H1 (cell line): Measurements from ENCODE around the gene RDH5. TPM values are rescaled to one million over a fixed set of nuclear protein-coding genes. Genes with fewer than 3 reads are reported as not detected.

Source experiments
- CTCF ChIA-PET: fragments of 300-600 bp; sonication (Branson Sonifier 250); formaldehyde crosslinking; loops from one replicate; lab custom pipeline; 2021; ENCODE audit not compliant: partially characterized antibody; lab: Charles Lee
- POLR2A ChIA-PET: fragments of 300-600 bp; sonication (Branson Sonifier 250); formaldehyde crosslinking; loops from one replicate; lab custom pipeline; 2021; ENCODE audit warnings: inconsistent platforms; ENCODE audit not compliant: partially characterized antibody; lab: Charles Lee
- DNase-seq, 2 experiments: peaks; one replicate each; pipeline versions ENCODE4 v3.0.0 to v3.0.0-alpha.2; 2010 to 2022; ENCODE audit warnings: low spot score in 2 of 2, low read depth in 1 of 2, mixed read lengths in 1 of 2
- FAIRE-seq: peaks from 2 replicates; lab custom pipeline; 2011; peaks lifted over from hg19 to GRCh38; lab: Jason Lieb, UNC
- H2AFZ ChIP-seq: 2 replicates; pipeline ENCODE4 v1.8.1; 2012; ENCODE audit warnings: low read length, inconsistent platforms
- H2AK5ac ChIP-seq: 2 replicates; pipeline ENCODE4 v1.6.1; 2013; ENCODE audit warnings: low read depth, low read length
- H2BK120ac ChIP-seq: replicated peaks from 2 replicates; pipeline ENCODE3; 2013; ENCODE audit warnings: low read depth, low read length, inconsistent platforms
- H2BK12ac ChIP-seq: 2 replicates; pipeline ENCODE4 v1.6.1; 2013; ENCODE audit warnings: low read depth, low read length
- H2BK15ac ChIP-seq: 2 replicates; pipeline ENCODE4 v1.6.1; 2013; ENCODE audit warnings: low read length
- H2BK20ac ChIP-seq: 2 replicates; pipeline ENCODE4 v1.6.1; 2013; ENCODE audit warnings: low read length
- H2BK5ac ChIP-seq: 2 replicates; pipeline ENCODE4 v1.6.1; 2013; ENCODE audit warnings: low read depth, low read length
- H3K14ac ChIP-seq: 2 replicates; pipeline ENCODE4 v1.6.1; 2013; ENCODE audit warnings: inconsistent platforms; ENCODE audit not compliant: insufficient read length
- H3K18ac ChIP-seq: 2 replicates; pipeline ENCODE4 v1.6.1; 2013; ENCODE audit warnings: low read length; ENCODE audit errors: extremely low read depth
- H3K23ac ChIP-seq: 2 replicates; pipeline ENCODE4 v1.6.1; 2013; ENCODE audit warnings: inconsistent platforms; ENCODE audit not compliant: insufficient read length
- H3K23me2 ChIP-seq: 2 replicates; pipeline ENCODE4 v1.6.1; 2013; ENCODE audit warnings: low read depth, low read length
- H3K27ac ChIP-seq: 2 replicates; pipeline ENCODE4 v1.6.1; 2011; ENCODE audit warnings: low read depth, low read length, inconsistent platforms
- H3K27me3 ChIP-seq, 4 experiments: replicated peaks in 1 of 4; 1 replicate in 1 of 4; 2 replicates in 3 of 4; pipeline versions ENCODE4 v1.6.1 to v1.8.1; 2011 to 2013; ENCODE audit warnings: low read length in 3 of 4, mild to moderate bottlenecking in 3 of 4, inconsistent platforms in 2 of 4, mixed read lengths in 2 of 4, moderate library complexity in 1 of 4; ENCODE audit not compliant: control insufficient read depth in 3 of 4, insufficient read depth in 3 of 4; ENCODE audit errors: extremely low read depth in 1 of 4
- H3K36me3 ChIP-seq, 4 experiments: 2 replicates each; pipeline versions ENCODE4 v1.6.1 to v1.8.1; 2011 to 2013; ENCODE audit warnings: mild to moderate bottlenecking in 4 of 4, low read length in 3 of 4, moderate library complexity in 2 of 4, control low read depth in 1 of 4, inconsistent platforms in 1 of 4; ENCODE audit not compliant: insufficient read depth in 4 of 4, control insufficient read depth in 2 of 4
- H3K4ac ChIP-seq: replicated peaks from 2 replicates; pipeline ENCODE3; 2013; ENCODE audit warnings: low read length, low read depth, mixed read lengths, inconsistent platforms; ENCODE audit not compliant: insufficient read length
- H3K4me1 ChIP-seq, 4 experiments: replicated peaks in 1 of 4; 1 replicate in 1 of 4; 2 replicates in 3 of 4; pipeline versions ENCODE4 v1.6.1 to v1.8.1; 2011 to 2013; ENCODE audit warnings: low read length in 3 of 4, inconsistent platforms in 2 of 4, mixed read lengths in 1 of 4; ENCODE audit not compliant: insufficient read depth in 4 of 4, control insufficient read depth in 3 of 4
- H3K4me2 ChIP-seq, 2 experiments: 2 replicates each; pipeline versions ENCODE4 v1.6.1 to v1.8.1; 2011 to 2013; ENCODE audit warnings: low read depth in 2 of 2, low read length in 2 of 2, control low read depth in 1 of 2, inconsistent platforms in 1 of 2, mild to moderate bottlenecking in 1 of 2; ENCODE audit not compliant: insufficient read depth in 1 of 2
- H3K4me3 ChIP-seq, 4 experiments: fragments of 200-600, 300-600 bp in 1 of 4; sonication (generic), shearing (Covaris generic), sonication (Bioruptor Twin) in 1 of 4; 2 replicates each; pipeline versions ENCODE4 v1.5.1 to v1.8.1; 2011 to 2016; ENCODE audit warnings: low read length in 4 of 4, low read depth in 3 of 4, control low read depth in 2 of 4, inconsistent platforms in 2 of 4, mild to moderate bottlenecking in 2 of 4, mixed read lengths in 1 of 4, moderate library complexity in 1 of 4; ENCODE audit not compliant: insufficient read depth in 2 of 4; ENCODE audit errors: extremely low read depth in 1 of 4
- H3K56ac ChIP-seq: replicated peaks from 2 replicates; pipeline ENCODE3; 2013; ENCODE audit warnings: low read depth, mild to moderate bottlenecking, mixed read lengths, low read length, inconsistent platforms; ENCODE audit not compliant: insufficient read length
- H3K79me1 ChIP-seq: 2 replicates; pipeline ENCODE4 v1.6.1; 2013; ENCODE audit warnings: low read depth, low read length, control low read depth
- H3K79me2 ChIP-seq, 2 experiments: 2 replicates each; pipeline versions ENCODE4 v1.6.1 to v1.8.1; 2012 to 2013; ENCODE audit warnings: low read length in 2 of 2, mild to moderate bottlenecking in 2 of 2, inconsistent platforms in 1 of 2; ENCODE audit not compliant: insufficient read depth in 2 of 2, control insufficient read depth in 1 of 2
- H3K9ac ChIP-seq, 4 experiments: replicated peaks in 1 of 4; 1 replicate in 1 of 4; 2 replicates in 3 of 4; pipeline versions ENCODE4 v1.6.1 to v1.8.1; 2011 to 2013; ENCODE audit warnings: low read depth in 3 of 4, low read length in 3 of 4, control low read depth in 2 of 4, mild to moderate bottlenecking in 2 of 4, moderate library complexity in 2 of 4, inconsistent platforms in 1 of 4; ENCODE audit errors: extremely low read depth in 1 of 4
- H3K9me3 ChIP-seq, 2 experiments: 2 replicates each; pipeline versions ENCODE4 v1.6.1 to v1.8.1; 2012 to 2013; ENCODE audit warnings: mild to moderate bottlenecking in 2 of 2, moderate library complexity in 2 of 2, control low read depth in 1 of 2, inconsistent platforms in 1 of 2, low read depth in 1 of 2, low read length in 1 of 2, mixed read lengths in 1 of 2; ENCODE audit not compliant: insufficient read depth in 2 of 2
- H4K20me1 ChIP-seq, 2 experiments: replicated peaks in 1 of 2; 2 replicates each; pipeline versions ENCODE3 to v1.8.1; 2011 to 2013; ENCODE audit warnings: inconsistent platforms in 2 of 2, low read length in 2 of 2, mild to moderate bottlenecking in 1 of 2; ENCODE audit not compliant: insufficient read depth in 2 of 2, control insufficient read depth in 1 of 2
- H4K5ac ChIP-seq: 2 replicates; pipeline ENCODE4 v1.6.1; 2013; ENCODE audit warnings: low read length, low read depth, mixed read lengths, inconsistent platforms; ENCODE audit not compliant: insufficient read length
- H4K8ac ChIP-seq: 2 replicates; pipeline ENCODE4 v1.8.0; 2013; ENCODE audit warnings: mild to moderate bottlenecking, moderate library complexity, low read length, inconsistent platforms; ENCODE audit not compliant: insufficient read depth; ENCODE audit errors: extremely low read depth
- H4K91ac ChIP-seq: replicated peaks from 2 replicates; pipeline ENCODE3; 2013; ENCODE audit warnings: low read length, mixed read lengths, inconsistent platforms; ENCODE audit not compliant: insufficient read length
- RNF2 ChIP-seq: fragments of 200-900, 300-1000 bp; sonication (generic); IDR thresholded peaks from 2 replicates; pipeline ENCODE4 v1.7.1; 2016; ENCODE audit warnings: borderline replicate concordance, low read depth, mild to moderate bottlenecking, antibody characterized with exemption, low read length; ENCODE audit not compliant: poor library complexity, severe bottlenecking; ENCODE audit errors: missing control alignments
- USF2 ChIP-seq: IDR thresholded peaks from 2 replicates; pipeline ENCODE4 v1.6.1; 2011; ENCODE audit warnings: low read length, improper control_type of control experiment
- WGBS, 2 experiments: shearing (Covaris generic) in 1 of 2; methylation state at CpG; one replicate each; pipeline versions ENCODE4 v1.1.6 to v1.1.7; 2013 to 2015; ENCODE audit warnings: low lambda C conversion rate in 2 of 2, mixed read lengths in 2 of 2, inconsistent platforms in 1 of 2, low coverage in 1 of 2, missing lambda C conversion rate in 1 of 2; ENCODE audit not compliant: insufficient replicate concordance in 2 of 2, insufficient coverage in 1 of 2, insufficient read length in 1 of 2; ENCODE audit errors: extremely low coverage in 1 of 2, missing lambda C conversion rate in 1 of 2; 5-methylcytosine and 5-hydroxymethylcytosine counted together
- polyA plus RNA-seq, 7 experiments: library from polyadenylated mRNA; depleted of rRNA in 3 of 7; stranded (reverse) in 5 of 7; unstranded in 2 of 7; fragments of >200 nt in 5 of 7; fragments of 200-250 nt in 2 of 7; gene quantifications; 1 replicate in 5 of 7; 2 replicates in 1 of 7; 4 replicates in 1 of 7; pipeline versions ENCODE4 v1.2.1 to v1.2.3, GENCODE V29; 2011 to 2013; ENCODE audit warnings: missing spikeins in 2 of 7, mixed read lengths in 2 of 7
- total RNA-seq: library from RNA; stranded (reverse); fragmentation: NEBNext Ultra II Directional; extraction: Animal tissue kit (Norgen Biotek cat#: 25700); gene quantifications from 2 replicates; pipeline ENCODE4 v1.2.1, GENCODE V29; 2021

The RDH5 gene
- total and polyA plus RNA-seq, 2 of the 8 experiments (the other 6 are each of a cell fraction or from before 2014, with no cell fraction given) = 4.2 to 6.0 TPM

- FAIRE-seq = no peak
- Histone ChIP-seq H3K4ac (no peak overlapping the region), H2BK12ac (peak overlapping the region; percentile 77; the same call in 1 of the 2 replicates), H3K4me2 (peak overlapping the region; percentile 87 to 89), H3K4me1 (peaks cover 10 to 27% (median 19%) of the 10 kb centered on the region in 4 experiments), H2BK5ac (peak overlapping the region; percentile 76; the same call in 1 of the 2 replicates), H4K5ac (peak overlapping the region; percentile 4), H3K9me3 (no peaks in the 10 kb centered on the region), H3K36me3 (0 out of 8 replicates have a peak, but pooled peaks cover 0 to 4% (median 0%) of the 10 kb centered on the region in 4 experiments), H3K56ac (no peak overlapping the region), H3K14ac (no peak overlapping the region), H2AFZ (no peak overlapping the region), H3K4me3 (peak overlapping the region; percentile 77 to 95 (median 87)), H3K23ac (no peak overlapping the region), H2AK5ac (no peak overlapping the region), H4K8ac (no peak overlapping the region), H2BK120ac (peak overlapping the region; percentile 18), H3K23me2 (peaks cover 12% of the 10 kb centered on the region), H2BK20ac (no peak overlapping the region), H3K27me3 (no peaks in the 10 kb centered on the region), H4K20me1 (peaks cover 0 to 2% of the 10 kb centered on the region in 2 experiments), H4K91ac (no peak overlapping the region), H2BK15ac (peak overlapping the region; percentile 95), H3K27ac (0 out of 2 replicates have a peak overlapping the region, but pooled peaks have one; percentile 13), H3K9ac (peak overlapping the region in 3 of 4 experiments; percentile 57 to 63 (median 62); a peak in 4 of 7 replicates), H3K79me1 (peaks cover 5% of the 10 kb centered on the region), H3K18ac (0 out of 2 replicates have a peak overlapping the region, but pooled peaks have one; percentile 13), H3K79me2 (peaks cover 0 to 9% of the 10 kb centered on the region in 2 experiments; a peak in 1 of 4 replicates)
- 52% methylated on average over 8 of the region's 8 CpGs; no CpG with 5 or more reads in 1 of the 2 experiments for WGBS, 2 experiments
- POLR2A ChIA-PET = interaction anchor here (0.7 to 8.3 kb wide), 10 partner anchors 8 to 324 kb away, joined by 3 to 103 read pairs (median 5); partner anchors contain the start of genes CD63 and ITGA7
- TF ChIP-seq USF2 = no peak
- no peak for TF ChIP-seq RNF2
- CTCF ChIA-PET = interaction anchor here (0.8 to 11.1 kb wide), 13 partner anchors 8 to 362 kb away, joined by 3 to 229 read pairs (median 4); partner anchors contain the start of genes CD63 and ITGA7
- no peak for DNase-seq
These were observed 2.9 kb upstream of the RDH5 start for GRCh38 chr12:55717011-55718007.
